Heart left ventricle (tissue), 16 donors: ENCODE data around the gene SH3TC2. TPM values are rescaled to one million over a fixed set of nuclear protein-coding genes. Genes with fewer than 3 reads are reported as not detected.

Experiments used
- ATAC-seq, 4 donors: fragments of 200-7000 bp; cut with Tn5 transposase; one replicate each; pipeline ENCODE4 v1.9.1; 2020 to 2022; ENCODE audit warnings: moderate library complexity in 4 of 4, mild to moderate bottlenecking in 3 of 4, moderate number of reproducible peaks in 1 of 4
- DNase-seq, 5 donors: peaks; one replicate each; pipeline ENCODE4 v3.0.0-alpha.2; 2020
- H3K27ac ChIP-seq, 12 donors: fragments of 200-600 bp; sonication (generic) in 4 of 12; one replicate each; pipeline versions ENCODE4 v1.5.0 to v1.8.0; 2016 to 2022; ENCODE audit warnings: mild to moderate bottlenecking in 2 of 12
- H3K27me3 ChIP-seq, 9 donors: fragments of 200-600 bp; sonication (generic) in 2 of 9; one replicate each; pipeline versions ENCODE4 v1.5.1 to v1.8.0; 2016 to 2022; ENCODE audit warnings: mild to moderate bottlenecking in 3 of 9
- H3K36me3 ChIP-seq, 9 donors: fragments of 200-600 bp; sonication (generic) in 2 of 9; one replicate each; pipeline versions ENCODE4 v1.5.0 to v1.8.0; 2018 to 2022; ENCODE audit warnings: mild to moderate bottlenecking in 2 of 9
- H3K4me1 ChIP-seq, 12 donors: fragments of 200-600 bp; sonication (generic) in 4 of 12; one replicate each; pipeline versions ENCODE4 v1.5.0 to v1.8.0; 2016 to 2022; ENCODE audit warnings: mild to moderate bottlenecking in 3 of 12
- H3K4me3 ChIP-seq, 12 donors: fragments of 200-600 bp; sonication (generic) in 4 of 12; one replicate each; pipeline versions ENCODE4 v1.5.0 to v1.8.0; 2017 to 2022; ENCODE audit warnings: mild to moderate bottlenecking in 9 of 12, moderate library complexity in 4 of 12
- H3K9me3 ChIP-seq, 12 donors: fragments of 200-600 bp; sonication (generic) in 4 of 12; one replicate each; pipeline versions ENCODE4 v1.5.0 to v1.8.0; 2016 to 2022; ENCODE audit warnings: mild to moderate bottlenecking in 1 of 12
- CTCF ChIP-seq, 12 donors: fragments of 200-600 bp; sonication (generic) in 4 of 12; IDR thresholded peaks; one replicate each; pipeline versions ENCODE4 v1.5.0 to v1.8.0; 2018 to 2022; ENCODE audit warnings: antibody characterized with exemption in 12 of 12, mild to moderate bottlenecking in 5 of 12
- POLR2A ChIP-seq, 2 donors: fragments of 450-650 bp; IDR thresholded peaks; one replicate each; pipeline ENCODE4 v1.6.1; 2017; ENCODE audit warnings: antibody characterized with exemption in 2 of 2, mild to moderate bottlenecking in 2 of 2, moderate library complexity in 2 of 2
- WGBS, 4 donors: extraction: QIAGEN DNeasy Blood & Tissue Kit in 2 of 4; methylation state at CpG; one replicate each; pipeline versions ENCODE4 v1.1.5 to v1.1.7; 2013 to 2018; 5-methylcytosine and 5-hydroxymethylcytosine counted together
- intact Hi-C, 10 donors: fragments of 100-400 bp; cut with DNase I; formaldehyde crosslinking; loops; one replicate each; pipeline versions ENCODE4 v1.11.1 to v1.14.2; 2022
- polyA plus RNA-seq, 2 donors: library from polyadenylated mRNA; stranded (reverse); fragments of 200-250 nt; gene quantifications; one replicate each; pipeline ENCODE4 v1.2.3, GENCODE V29; 2013
- total RNA-seq, 9 donors: library from RNA; depleted of rRNA in 2 of 9; stranded (reverse); fragments of >200 nt in 2 of 9; fragmentation: NEBNext Ultra II Directional in 3 of 9; extraction: Animal tissue kit (Norgen Biotek cat#: 25700) in 3 of 9; gene quantifications; one replicate each; pipeline versions ENCODE4 v1.1.0 to v1.2.4, GENCODE V29; 2016 to 2023
- donor health status: ischemic (EF 13 %, LVEDD 7.1; RV severe dilation, severe dysfunction).
- donor health status: healthy with polysubstance abuse.
- donor health status: DM: no; HTN: yes; CAD: no.
- donor health status: DM: no; HTN: no; CAD: no.
- donor health status: ischemic (EF 25% LVEDD 6.9; RV normal size, moderate dysfunction).
- donor health status: ischemic (EF 25% LVEDD 5.7; RV mildly dilated, moderate dysfunction).
- donor health status: healthy.
- donor health status: DM: yes; HTN: yes; CAD: no.
- donor health status: ischemic (EF 35%, LVEDD 5.7; RV mildly dilated, moderate dysfunction).
- donor health status: nonischemic (EF 11% LVEDD 7.7; RV severe dilation, severe dysfunction).
- donor health status: DM: yes; HTN: yes; CAD: no.
- donor health status: PGD.
- donor health status: ischemic (EF 29% LVEDD 5.4; RV normal size, mild dysfunction).
- donor health status: nonischemic (EF 23%, LVEDD 6.1; RV moderate dilation, normal function).

Gene SH3TC2
- total and polyA plus RNA-seq, 11 donors: 1.6 to 12.7 (median 4.0) TPM

DNA sequence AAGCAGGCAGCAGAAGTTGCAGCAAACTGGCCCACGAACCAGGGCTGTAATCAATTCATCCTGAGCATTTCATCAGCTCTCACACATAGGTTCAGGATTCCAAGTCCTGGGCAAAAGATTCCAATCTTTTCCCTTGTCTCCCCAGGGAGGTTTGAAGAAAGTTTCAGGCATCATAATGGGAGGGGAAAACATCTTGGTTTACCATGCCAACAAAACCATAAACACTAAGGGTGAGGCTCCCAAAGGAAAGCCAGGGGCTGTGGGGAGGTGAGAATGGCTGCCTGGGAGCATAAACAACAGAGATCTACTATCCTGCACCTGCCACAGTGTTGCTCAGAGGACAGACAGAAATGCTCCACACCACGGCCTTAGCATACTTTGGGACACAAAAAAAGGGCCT is 94.6 kb downstream of the SH3TC2 start:
- Histone ChIP-seq H3K27me3 (no peaks in the 10 kb centered on the region), H3K27ac (peak overlapping the region in 2 of 12 donors; percentile 26 to 45), H3K4me1 (peaks cover 5 to 61% (median 24%) of the 10 kb centered on the region in 12 donors), H3K9me3 (no peaks in the 10 kb centered on the region), H3K36me3 (no peaks in the 10 kb centered on the region), H3K4me3 (no peak overlapping the region)
- WGBS, 4 donors: 74 to 84% (median 80%) methylated on average over 2 of the region's 2 CpGs
- no peak for DNase-seq
- TF ChIP-seq POLR2A (IDR thresholded peaks at IDR 0.05): no peak
- no peak for TF ChIP-seq CTCF (IDR thresholded peaks at IDR 0.05)
- ATAC-seq: no peak
- intact Hi-C loops: loop anchor here in 1 of 10 donors (5.0 kb wide), 2 partner anchors 34 to 141 kb away; partner anchors contain the start of gene ADRB2

GRCh38 chr5:148967783-148968182 is 95.1 kb downstream of the SH3TC2 start:
- no peak overlapping the region for H3K4me3 ChIP-seq
- intact Hi-C loops: loop anchor here in 1 of 10 donors (5.0 kb wide), 2 partner anchors 35 to 140 kb away; partner anchors contain the start of gene ADRB2
- H3K27me3 ChIP-seq: no peaks in the 10 kb centered on the region
- H3K27ac ChIP-seq: peak overlapping the region in 3 of 12 donors; percentile 26 to 45 (median 37)
- whole genome bisulfite sequencing, 4 donors: 59 to 69% (median 65%) methylated on average over 4 of the region's 4 CpGs
- H3K9me3 ChIP-seq: no peaks in the 10 kb centered on the region
- no peaks in the 10 kb centered on the region for H3K36me3 ChIP-seq
- H3K4me1 ChIP-seq: peaks cover 2 to 56% (median 20%) of the 10 kb centered on the region in 12 donors
- ATAC-seq: peak in 1 of 4 donors; percentile 31
- no peak for TF ChIP-seq POLR2A (IDR thresholded peaks at IDR 0.05)
- no peak for TF ChIP-seq CTCF (IDR thresholded peaks at IDR 0.05)
- DNase-seq: no peak

GRCh38 chr5:148966938-148967337 is 95.9 kb downstream of the SH3TC2 start:
- intact Hi-C loops: loop anchor here in 1 of 10 donors (5.0 kb wide), 2 partner anchors 35 to 140 kb away; partner anchors contain the start of gene ADRB2
- peaks cover 0 to 49% (median 12%) of the 10 kb centered on the region in 12 donors for H3K4me1 ChIP-seq

GRCh38 chr5:148966348-148966747 is 96.5 kb downstream of the SH3TC2 start:
- intact Hi-C loops: loop anchor here in 1 of 10 donors (5.0 kb wide), 2 partner anchors 36 to 139 kb away; partner anchors contain the start of gene ADRB2
- WGBS, 4 donors: 65 to 71% (median 67%) methylated on average over 4 of the region's 4 CpGs
- TF ChIP-seq CTCF (IDR thresholded peaks at IDR 0.05) (no peak), POLR2A (IDR thresholded peaks at IDR 0.05) (no peak)
- Histone ChIP-seq H3K27me3 (no peaks in the 10 kb centered on the region), H3K27ac (peak overlapping the region; percentile 18 to 79 (median 66)), H3K4me1 (peaks cover 0 to 55% (median 15%) of the 10 kb centered on the region in 12 donors), H3K36me3 (no peaks in the 10 kb centered on the region), H3K9me3 (no peaks in the 10 kb centered on the region), H3K4me3 (no peak overlapping the region)
- ATAC-seq: peak; percentile 21 to 44 (median 30)
- no peak for DNase-seq

More at GRCh38 chr5:148966938-148967337, 95.9 kb downstream of the SH3TC2 start:
- no peak for DNase-seq
- Histone ChIP-seq H3K36me3 (no peaks in the 10 kb centered on the region), H3K4me3 (no peak overlapping the region), H3K9me3 (no peaks in the 10 kb centered on the region), H3K27ac (peak overlapping the region in 1 of 12 donors; percentile 78), H3K27me3 (no peaks in the 10 kb centered on the region)
- no peak for ATAC-seq
- 95 to 100% (median 96%) methylated on average over 2 of the region's 2 CpGs for WGBS, 4 donors
- TF ChIP-seq CTCF (IDR thresholded peaks at IDR 0.05): no peak
- no peak for TF ChIP-seq POLR2A (IDR thresholded peaks at IDR 0.05)
